ENCODE data around the gene VSX1.

The VSX1 gene

DNA sequence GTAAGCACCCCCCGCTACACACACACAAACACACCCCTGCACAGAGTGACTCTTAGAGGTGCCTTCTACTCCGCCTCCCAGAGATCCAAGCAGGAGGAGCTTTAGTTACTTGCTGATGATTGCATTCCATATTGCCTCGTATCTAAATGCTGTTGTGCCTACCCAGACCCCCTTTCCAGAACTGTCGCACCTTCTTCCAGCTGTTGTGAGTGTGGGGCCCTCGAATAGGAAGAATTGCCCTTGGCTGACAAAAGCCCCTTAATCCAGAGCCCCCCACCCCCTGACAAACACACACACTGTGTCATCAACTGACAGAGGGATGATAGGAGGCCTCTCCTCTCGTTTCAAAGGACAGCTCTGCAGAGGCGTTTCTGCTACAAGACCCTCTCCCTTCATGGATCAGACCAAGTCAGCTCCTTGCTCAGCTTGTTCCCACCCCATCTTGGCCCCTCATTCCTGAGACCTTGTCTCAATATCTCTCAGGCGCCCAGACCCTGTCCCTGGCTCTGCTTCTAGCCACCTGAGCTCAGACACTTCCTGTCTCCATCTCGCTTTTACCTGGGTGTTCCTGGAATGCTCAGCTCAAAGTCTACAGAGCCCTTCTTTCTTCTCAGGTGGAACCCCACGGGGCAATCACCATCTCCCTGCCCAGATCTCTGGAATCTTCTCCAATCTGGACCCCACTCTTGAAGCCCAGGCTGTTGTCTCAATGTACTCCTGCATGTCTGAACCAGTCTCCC, 4.0 kb upstream of the VSX1 start:
- DNase-seq: no peak

DNA sequence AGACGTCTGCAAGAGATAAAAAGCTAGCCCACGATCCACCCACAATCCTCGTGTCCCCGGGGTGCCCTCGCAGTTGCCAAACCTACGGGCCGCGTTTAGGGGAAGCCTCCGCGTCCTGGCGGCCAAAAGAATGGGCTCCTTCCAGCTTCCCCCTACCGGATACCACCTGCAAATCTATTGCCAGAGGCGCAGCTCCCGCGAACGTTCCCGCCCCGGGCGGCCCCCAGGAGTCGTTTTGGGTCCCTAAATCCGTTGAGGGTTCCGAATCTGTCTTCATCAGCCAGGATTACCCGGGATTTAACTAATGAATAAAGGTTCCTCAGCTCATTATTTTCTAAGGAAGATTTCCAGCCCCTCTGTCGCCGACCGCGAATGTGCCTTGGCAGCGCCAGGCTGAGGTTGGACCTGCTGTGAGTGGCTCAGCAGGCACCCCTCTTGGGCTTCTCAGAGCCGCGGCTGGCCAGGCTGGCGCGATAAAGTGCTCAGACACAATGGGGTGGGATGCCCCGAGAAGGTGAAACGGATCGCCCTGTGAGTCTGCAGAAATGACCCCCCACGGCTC, 2.8 kb upstream of the VSX1 start:
- DNase-seq: no peak

GRCh38 chr20:25083773-25084625, 2.1 kb upstream of the VSX1 start:
- no peak for DNase-seq

GRCh38 chr20:25083141-25083772, 1.3 kb upstream of the VSX1 start:
- DNase-seq: no peak

DNA sequence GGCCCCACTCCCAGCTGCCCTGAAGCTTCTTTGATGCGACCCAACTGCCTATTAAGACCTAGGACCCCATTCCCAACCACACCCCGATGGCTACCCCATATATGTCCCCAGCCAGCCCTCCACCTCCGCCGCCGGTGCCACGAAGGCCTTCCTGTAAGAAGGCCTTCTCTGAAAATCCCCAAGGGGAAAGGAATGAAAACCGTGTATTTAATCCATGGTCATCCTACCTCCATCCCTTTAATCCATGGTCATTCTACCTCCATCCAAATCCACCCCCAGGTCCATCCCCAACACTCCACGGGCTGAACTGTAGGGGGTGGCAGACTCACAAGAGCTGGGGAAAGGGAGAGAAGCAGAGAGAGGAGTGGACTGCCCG, 545 bp upstream of the VSX1 start:
- no peak for DNase-seq

- DNase-seq: peak; percentile 74
These were observed 744 bp downstream of the VSX1 start for GRCh38 chr20:25081065-25081729.

DNA sequence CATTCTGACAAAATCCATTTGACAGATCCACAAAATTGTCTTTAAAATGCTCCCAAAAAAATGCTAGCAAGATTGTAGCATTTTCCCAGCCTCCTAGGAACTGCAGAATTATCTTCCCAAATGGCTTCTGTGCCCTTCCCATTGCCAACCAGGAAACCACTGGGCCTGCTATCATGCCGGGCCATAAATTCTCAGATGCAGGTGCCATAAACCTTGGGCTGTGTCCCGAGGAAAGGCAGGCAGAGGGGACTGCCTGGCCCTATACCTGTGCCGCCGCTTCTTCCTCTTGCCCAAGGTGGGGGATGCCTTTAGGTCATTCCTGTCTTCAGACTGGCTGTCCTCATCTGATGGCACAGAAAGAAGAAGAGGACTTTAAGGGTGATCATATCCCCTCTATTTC, 2.8 kb downstream of the VSX1 start:
- no peak for DNase-seq

GRCh38 chr20:25078662-25079061, 3.3 kb downstream of the VSX1 start:
- DNase-seq: no peak

- no peak for DNase-seq
These were observed 4.3 kb downstream of the VSX1 start for GRCh38 chr20:25077610-25078169.

- no peak for DNase-seq
These were observed 5.0 kb downstream of the VSX1 start for GRCh38 chr20:25076731-25077609.

DNA sequence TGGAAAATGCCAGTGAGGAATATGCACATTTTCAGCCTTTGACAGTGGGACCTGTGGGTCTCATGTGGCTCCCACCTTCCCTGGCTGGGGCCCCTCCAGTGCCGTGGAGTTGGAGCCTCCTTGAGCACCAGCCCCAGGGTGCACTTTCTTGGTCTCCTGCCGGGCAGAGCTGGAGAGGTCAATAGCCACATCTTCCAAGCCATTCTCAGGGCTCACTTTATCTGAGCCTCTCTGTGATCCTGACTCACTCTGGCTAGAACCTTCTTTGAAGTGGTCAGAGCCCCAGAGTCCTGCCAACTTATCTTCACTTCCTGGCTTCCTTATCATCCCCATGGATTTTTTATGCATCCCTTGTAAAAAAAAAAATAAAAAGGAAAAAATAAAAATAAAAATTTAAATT, 5.7 kb downstream of the VSX1 start:
- no peak for DNase-seq

DNA sequence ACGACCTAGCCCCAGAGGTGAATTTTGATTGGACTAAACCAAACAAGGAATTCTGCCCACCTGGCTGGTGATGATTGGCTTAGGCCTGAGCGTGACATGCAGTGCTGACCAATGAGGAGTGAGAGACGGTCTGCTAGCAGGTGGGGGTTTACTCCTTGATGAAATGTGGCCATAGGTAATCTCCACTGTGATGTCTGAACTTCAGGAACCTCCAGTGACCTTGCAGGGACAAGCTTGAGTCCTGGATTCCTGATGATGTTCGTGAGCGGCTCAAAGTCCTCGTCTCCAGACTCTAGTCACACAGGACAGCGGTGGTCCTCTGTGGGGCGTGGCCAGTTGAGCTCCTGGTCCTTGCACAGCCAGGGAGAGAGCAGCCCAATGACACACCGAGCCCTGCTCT, 8.4 kb downstream of the VSX1 start:
- DNase-seq: no peak

DNA sequence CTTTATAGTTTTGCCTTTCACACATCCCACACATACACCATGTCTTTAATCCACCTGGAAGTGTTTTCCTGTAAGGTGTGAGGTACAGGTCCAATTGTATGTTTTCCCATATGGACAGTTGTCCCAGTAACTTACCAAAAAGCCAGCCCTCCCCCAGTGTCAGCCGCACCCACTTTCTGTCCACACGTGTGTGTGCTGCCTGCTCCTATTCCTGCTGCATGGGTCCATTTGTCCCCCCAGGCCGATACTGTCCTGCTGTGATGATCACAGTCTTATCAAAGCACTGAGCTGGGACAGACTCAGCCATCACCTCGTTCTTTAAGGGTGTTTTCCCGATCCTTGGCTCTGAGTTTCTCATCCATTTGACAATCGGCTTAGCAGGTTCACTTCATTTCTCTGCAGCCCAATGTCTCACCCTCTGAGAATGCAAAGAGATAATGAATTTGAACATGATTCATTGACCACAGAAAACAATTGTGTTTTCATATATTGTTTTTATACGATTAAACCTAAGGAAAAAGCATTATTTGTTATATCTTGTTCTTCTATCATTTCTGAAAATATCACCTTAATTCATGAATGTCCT, 9.6 kb downstream of the VSX1 start:
- no peak for DNase-seq

GRCh38 chr20:25071734-25072133, 10.2 kb downstream of the VSX1 start:
- no peak for DNase-seq

- no peak for DNase-seq
These were observed 11.0 kb downstream of the VSX1 start for GRCh38 chr20:25070821-25071473.

DNA sequence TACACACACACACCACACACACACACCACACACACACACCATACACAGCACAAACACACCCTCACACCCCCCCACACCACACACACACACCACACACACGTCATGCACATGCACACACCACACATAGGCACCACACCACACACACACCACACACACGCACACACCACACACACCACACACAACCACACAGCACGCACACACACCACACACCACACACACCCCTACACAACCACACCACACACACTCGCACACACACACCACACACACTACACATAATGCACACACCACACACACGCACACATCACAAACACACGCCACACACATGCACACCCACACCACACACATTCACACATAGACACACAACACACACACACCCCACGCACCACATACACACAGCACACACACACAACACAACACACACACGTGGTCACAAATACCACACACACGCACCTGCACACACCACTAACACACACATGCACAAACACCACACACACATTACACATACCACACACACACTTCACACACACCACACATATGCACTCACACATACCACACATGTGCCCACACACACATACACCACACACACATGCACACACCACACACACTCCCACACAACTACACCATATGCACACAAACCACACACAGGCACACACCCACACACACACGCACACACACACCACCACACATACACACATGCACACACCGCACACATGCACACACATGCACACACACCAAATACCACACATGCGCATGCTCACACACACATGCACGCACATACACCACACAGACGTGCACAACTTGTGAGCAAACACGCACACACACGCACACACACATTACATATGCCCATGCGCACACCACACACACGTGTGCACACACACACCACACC, 14.6 kb downstream of the VSX1 start:
- peak; percentile 32 for DNase-seq

DNA sequence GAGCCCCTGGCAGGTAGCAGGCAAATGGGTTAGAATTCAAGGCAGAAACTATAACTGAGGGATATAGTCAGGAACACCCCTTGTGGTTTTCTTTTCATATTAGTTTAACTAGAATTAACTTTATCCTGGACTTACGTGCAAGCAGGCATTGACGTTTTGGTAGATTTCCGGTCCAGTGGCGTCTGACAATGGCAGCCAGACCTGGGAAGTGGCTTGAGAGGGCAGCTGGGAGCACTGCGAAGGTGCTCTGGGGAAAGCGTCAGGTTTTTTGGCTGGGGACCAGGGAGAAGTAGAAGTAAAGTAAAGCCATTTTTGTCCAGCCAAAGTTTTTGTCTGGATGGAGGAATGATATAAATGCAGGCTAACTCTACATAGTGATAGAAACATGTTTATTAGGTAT, 15.6 kb downstream of the VSX1 start:
- DNase-seq: peak; percentile 18

DNA sequence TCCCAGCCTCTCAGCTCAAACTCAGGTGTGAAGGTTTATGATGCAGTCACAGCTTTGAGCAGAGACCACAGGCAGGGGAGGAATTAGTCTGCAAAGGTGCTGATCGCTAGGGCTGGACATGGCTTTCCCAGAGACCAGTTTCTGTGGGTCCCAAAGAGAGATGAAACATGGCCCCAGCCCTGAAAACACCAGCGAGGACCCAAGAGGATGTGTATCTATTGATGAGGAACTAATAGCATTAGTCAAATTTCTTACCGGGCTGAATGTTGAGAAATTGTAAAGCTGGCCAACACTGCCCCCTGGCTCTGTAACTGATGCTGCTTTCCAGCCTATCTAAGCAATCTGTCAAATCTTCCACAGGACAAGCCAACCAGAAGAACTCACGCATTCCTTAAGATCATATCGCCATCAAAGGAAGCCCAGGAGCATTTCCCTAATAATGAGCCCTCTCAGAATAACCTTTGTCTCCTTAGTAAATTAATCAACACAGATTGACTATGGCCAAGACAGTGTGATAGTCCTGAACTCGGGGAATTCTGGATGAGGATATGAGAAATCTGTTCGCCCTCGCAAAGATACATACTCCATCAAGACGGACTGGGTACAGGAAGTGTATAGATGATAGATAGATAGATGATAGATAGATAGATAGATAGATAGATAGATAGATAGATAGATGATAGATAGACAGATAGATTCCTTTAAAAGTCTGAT, 16.2 kb downstream of the VSX1 start:
- DNase-seq: peak; percentile 81

DNA sequence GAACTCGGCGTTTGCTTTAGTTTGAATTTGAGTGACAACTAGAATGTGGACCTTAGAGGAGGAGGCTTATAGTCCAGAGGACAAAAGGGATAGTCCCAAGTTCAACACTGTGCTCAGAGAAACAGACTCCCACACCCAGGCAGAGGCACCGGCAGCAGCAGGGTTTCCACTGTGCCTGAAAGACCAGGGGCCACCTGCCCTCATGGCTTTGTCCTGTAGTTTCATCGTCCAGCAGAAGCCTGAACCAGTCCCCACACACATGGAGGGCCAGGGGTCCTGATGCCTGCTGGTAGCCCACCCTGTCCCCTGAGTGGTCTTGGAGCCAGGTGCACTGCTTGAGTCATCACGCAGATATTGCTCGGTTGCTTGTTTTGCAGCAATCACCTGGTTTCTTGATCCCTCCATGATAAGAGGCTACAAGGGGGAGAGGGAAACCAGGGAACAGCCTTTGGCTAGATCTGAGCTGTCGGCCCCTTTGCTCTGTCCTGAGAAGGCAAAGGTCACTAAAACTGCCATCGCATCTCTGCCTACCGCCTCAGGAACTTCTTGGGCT, 16.8 kb downstream of the VSX1 start:
- peak; percentile 38 for DNase-seq

Data from right forelimb (tissue), 1 donor.